Osteoblast (primary cell): ENCODE data around the gene FBXO46. TPM values are rescaled to one million over a fixed set of nuclear protein-coding genes. Genes with fewer than 3 reads are reported as not detected.

Experiments
- DNase-seq: peaks from one replicate; pipeline ENCODE4 v3.0.0; 2011; ENCODE audit warnings: low spot score, mixed read lengths; ENCODE audit not compliant: insufficient read length; ENCODE audit errors: missing footprints
- H2AFZ ChIP-seq: 2 replicates; pipeline ENCODE4 v1.6.0; 2011; ENCODE audit warnings: mild to moderate bottlenecking, low read length
- H3K27ac ChIP-seq: 2 replicates; pipeline ENCODE4 v1.5.1; 2011; ENCODE audit warnings: mild to moderate bottlenecking, low read depth, low read length, moderate library complexity
- H3K27me3 ChIP-seq: 2 replicates; pipeline ENCODE4 v1.6.0; 2012; ENCODE audit warnings: mild to moderate bottlenecking, control low read depth, inconsistent platforms, low read length, moderate library complexity; ENCODE audit not compliant: insufficient read depth
- H3K36me3 ChIP-seq: 2 replicates; pipeline ENCODE4 v1.5.1; 2011; ENCODE audit warnings: mild to moderate bottlenecking, low read length, control low read depth, moderate library complexity; ENCODE audit not compliant: insufficient read depth
- H3K4me1 ChIP-seq: 2 replicates; pipeline ENCODE4 v1.5.1; 2011; ENCODE audit warnings: mild to moderate bottlenecking, low read length, control low read depth, moderate library complexity; ENCODE audit not compliant: insufficient read depth
- H3K4me2 ChIP-seq: 2 replicates; pipeline ENCODE4 v1.6.0; 2011; ENCODE audit warnings: mild to moderate bottlenecking, low read length; ENCODE audit not compliant: insufficient read depth
- H3K4me3 ChIP-seq: fragments of 200-600 bp; sonication (generic); 3 replicates; pipeline ENCODE4 v1.5.1; 2012; ENCODE audit warnings: mild to moderate bottlenecking, low read length, inconsistent platforms; ENCODE audit not compliant: insufficient read depth
- H3K79me2 ChIP-seq: 2 replicates; pipeline ENCODE4 v1.6.0; 2012; ENCODE audit warnings: mild to moderate bottlenecking, low read length, control low read depth, inconsistent platforms; ENCODE audit not compliant: insufficient read depth
- H3K9me3 ChIP-seq: 2 replicates; pipeline ENCODE4 v1.5.1; 2011; ENCODE audit warnings: low read depth, low read length, control low read depth
- H4K20me1 ChIP-seq: 2 replicates; pipeline ENCODE4 v1.6.0; 2012; ENCODE audit warnings: mild to moderate bottlenecking, low read length, control low read depth; ENCODE audit not compliant: insufficient read depth
- CTCF ChIP-seq: IDR thresholded peaks from 2 replicates; pipeline ENCODE4 v1.5.1; 2011; ENCODE audit warnings: mild to moderate bottlenecking, low read depth, low read length, moderate library complexity; ENCODE audit errors: extremely low read depth
- total RNA-seq: library from RNA; depleted of rRNA; stranded (reverse); fragments of >200 nt; gene quantifications from 2 replicates; pipeline ENCODE4 v1.2.3, GENCODE V29; 2012

Gene FBXO46
- total RNA-seq, 1 donor = 9.0 TPM

GRCh38 chr19:45768655-45768983, 37.9 kb upstream of the FBXO46 start:
- peaks cover 23% of the 10 kb centered on the region for H3K4me1 ChIP-seq
- H3K4me3 ChIP-seq = peak overlapping the region; percentile 76
- DNase-seq = peak; percentile 95
- no peak overlapping the region for H2AFZ ChIP-seq
- peak overlapping the region; percentile 79 for H3K27ac ChIP-seq
- peaks cover 25% of the 10 kb centered on the region for H3K36me3 ChIP-seq
- H4K20me1 ChIP-seq = peaks cover 11% of the 10 kb centered on the region
- H3K9me3 ChIP-seq = no peaks in the 10 kb centered on the region
- TF ChIP-seq CTCF = no peak
- H3K4me2 ChIP-seq = peak overlapping the region; percentile 96
- H3K79me2 ChIP-seq = peaks cover 8% of the 10 kb centered on the region
- no peaks in the 10 kb centered on the region for H3K27me3 ChIP-seq

- no peak for TF ChIP-seq CTCF
Observed at GRCh38 chr19:45767881-45768654, 37.4 kb upstream of the FBXO46 start.

GRCh38 chr19:45767410-45767880, 36.7 kb upstream of the FBXO46 start:
- Histone ChIP-seq H3K36me3 (peaks cover 13% of the 10 kb centered on the region), H3K27ac (peak overlapping the region; percentile 79), H3K4me1 (peaks cover 23% of the 10 kb centered on the region), H3K4me3 (peak overlapping the region; percentile 76), H2AFZ (peak overlapping the region; percentile 75), H4K20me1 (peaks cover 11% of the 10 kb centered on the region), H3K79me2 (peaks cover 8% of the 10 kb centered on the region), H3K9me3 (no peaks in the 10 kb centered on the region), H3K4me2 (peak overlapping the region; percentile 96), H3K27me3 (no peaks in the 10 kb centered on the region)
- no peak for TF ChIP-seq CTCF
- DNase-seq = peak; percentile 99

More at GRCh38 chr19:45767881-45768654, 37.4 kb upstream of the FBXO46 start:
- peak; percentile 93 for DNase-seq
- peak overlapping the region; percentile 96 for H3K4me2 ChIP-seq
- H3K27ac ChIP-seq = peak overlapping the region; percentile 79
- peaks cover 19% of the 10 kb centered on the region for H3K36me3 ChIP-seq
- H4K20me1 ChIP-seq = peaks cover 11% of the 10 kb centered on the region
- no peaks in the 10 kb centered on the region for H3K27me3 ChIP-seq
- peaks cover 23% of the 10 kb centered on the region for H3K4me1 ChIP-seq
- H2AFZ ChIP-seq = no peak overlapping the region
- peak overlapping the region; percentile 76 for H3K4me3 ChIP-seq
- no peaks in the 10 kb centered on the region for H3K9me3 ChIP-seq
- H3K79me2 ChIP-seq = peaks cover 8% of the 10 kb centered on the region

- Histone ChIP-seq H3K27ac (peak overlapping the region; percentile 79), H2AFZ (peak overlapping the region; percentile 75), H3K27me3 (no peaks in the 10 kb centered on the region), H3K36me3 (peaks cover 8% of the 10 kb centered on the region), H4K20me1 (peaks cover 9% of the 10 kb centered on the region), H3K4me3 (peak overlapping the region; percentile 76), H3K4me2 (peak overlapping the region; percentile 96), H3K4me1 (peaks cover 23% of the 10 kb centered on the region), H3K79me2 (peaks cover 8% of the 10 kb centered on the region), H3K9me3 (no peaks in the 10 kb centered on the region)
- DNase-seq = peak; percentile 94
- no peak for TF ChIP-seq CTCF
Observed at GRCh38 chr19:45766869-45767346, 36.2 kb upstream of the FBXO46 start.
